H1 (cell line): ENCODE data around the gene SETD9. TPM values are rescaled to one million over a fixed set of nuclear protein-coding genes. Genes with fewer than 3 reads are reported as not detected.

Experiments used
- BACH1 ChIP-seq: IDR thresholded peaks from 2 replicates; pipeline ENCODE4 v1.6.1; 2012; ENCODE audit warnings: low read length, improper control_type of control experiment
- BRCA1 ChIP-seq: IDR thresholded peaks from 2 replicates; pipeline ENCODE4 v1.6.1; 2012; ENCODE audit warnings: low read depth, low read length, improper control_type of control experiment
- CHD1 ChIP-seq: IDR thresholded peaks from 2 replicates; pipeline ENCODE4 v1.6.1; 2012; ENCODE audit warnings: low read depth, low read length, improper control_type of control experiment
- CTCF ChIP-seq, 3 experiments: IDR thresholded peaks; 1 replicate in 2 of 3; 2 replicates in 1 of 3; pipeline versions ENCODE4 v1.5.1 to v1.6.1; 2011; ENCODE audit warnings: low read length in 3 of 3, mild to moderate bottlenecking in 3 of 3, inconsistent platforms in 2 of 3, low read depth in 1 of 3, moderate library complexity in 1 of 3; ENCODE audit not compliant: insufficient read depth in 1 of 3; ENCODE audit errors: control extremely low read depth in 1 of 3
- EP300 ChIP-seq, 2 experiments: IDR thresholded peaks; 1 replicate in 1 of 2; 2 replicates in 1 of 2; pipeline ENCODE4 v1.6.1; 2011 to 2012; ENCODE audit warnings: low read depth in 2 of 2, low read length in 2 of 2, mild to moderate bottlenecking in 2 of 2, borderline replicate concordance in 1 of 2, inconsistent platforms in 1 of 2, moderate library complexity in 1 of 2
- FOSL1 ChIP-seq: IDR thresholded peaks from 2 replicates; pipeline ENCODE4 v1.6.1; 2011; ENCODE audit warnings: mild to moderate bottlenecking, low read depth, low read length, moderate library complexity; ENCODE audit not compliant: insufficient read depth
- GABPA ChIP-seq: IDR thresholded peaks from 2 replicates; pipeline ENCODE4 v1.6.1; 2011; ENCODE audit warnings: mild to moderate bottlenecking, low read length, moderate library complexity, borderline replicate concordance; ENCODE audit not compliant: insufficient read depth
- JUN ChIP-seq: IDR thresholded peaks from 2 replicates; pipeline ENCODE4 v1.6.1; 2011; ENCODE audit warnings: low read depth, mild to moderate bottlenecking, improper control_type of control experiment, low read length
- JUND ChIP-seq: IDR thresholded peaks from 2 replicates; pipeline ENCODE4 v1.6.1; 2011; ENCODE audit warnings: mild to moderate bottlenecking, improper control_type of control experiment, low read length
- KDM1A ChIP-seq: fragments of 200-600, 300-600 bp; sonication (generic); IDR thresholded peaks from 2 replicates; pipeline ENCODE4 v1.7.1; 2016; ENCODE audit warnings: mild to moderate bottlenecking, low read length, borderline replicate concordance
- NANOG ChIP-seq: IDR thresholded peaks from 2 replicates; pipeline ENCODE4 v1.6.1; 2011; ENCODE audit warnings: low read length, low read depth, mild to moderate bottlenecking, inconsistent platforms; ENCODE audit not compliant: insufficient read depth, poor library complexity, severe bottlenecking
- POU5F1 ChIP-seq: IDR thresholded peaks from 2 replicates; pipeline ENCODE4 v1.6.1; 2011; ENCODE audit warnings: low read depth, mild to moderate bottlenecking, low read length, moderate library complexity
- RNF2 ChIP-seq: fragments of 200-900, 300-1000 bp; sonication (generic); IDR thresholded peaks from 2 replicates; pipeline ENCODE4 v1.7.1; 2016; ENCODE audit warnings: borderline replicate concordance, low read depth, mild to moderate bottlenecking, antibody characterized with exemption, low read length; ENCODE audit not compliant: poor library complexity, severe bottlenecking; ENCODE audit errors: missing control alignments
- SIN3A ChIP-seq, 2 experiments: IDR thresholded peaks in 1 of 2; conservative IDR thresholded peaks in 1 of 2; 2 replicates each; pipeline ENCODE4 v1.6.1; 2011 to 2012; ENCODE audit warnings: low read length in 2 of 2, improper control_type of control experiment in 1 of 2, low read depth in 1 of 2, mild to moderate bottlenecking in 1 of 2
- SP4 ChIP-seq: IDR thresholded peaks from 2 replicates; pipeline ENCODE4 v1.6.1; 2012; ENCODE audit warnings: low read length, inconsistent platforms
- TAF1 ChIP-seq: IDR thresholded peaks from 2 replicates; pipeline ENCODE4 v1.6.1; 2011; ENCODE audit warnings: mild to moderate bottlenecking, low read depth, low read length
- TAF7 ChIP-seq: optimal IDR thresholded peaks from 2 replicates; pipeline ENCODE3; 2011; ENCODE audit warnings: low read depth, mild to moderate bottlenecking, inconsistent platforms, low read length, moderate library complexity, borderline replicate concordance
- TBP ChIP-seq: IDR thresholded peaks from 2 replicates; pipeline ENCODE4 v1.6.1; 2011; ENCODE audit warnings: low read depth, low read length, improper control_type of control experiment
- TCF12 ChIP-seq: IDR thresholded peaks from 2 replicates; pipeline ENCODE4 v1.6.1; 2011; ENCODE audit warnings: low read depth, mild to moderate bottlenecking, low read length
- YY1 ChIP-seq: IDR thresholded peaks from 2 replicates; pipeline ENCODE4 v1.6.1; 2011; ENCODE audit warnings: low read depth, mild to moderate bottlenecking, low read length
- polyA plus RNA-seq, 7 experiments: library from polyadenylated mRNA; depleted of rRNA in 3 of 7; stranded (reverse) in 5 of 7; unstranded in 2 of 7; fragments of >200 nt in 5 of 7; fragments of 200-250 nt in 2 of 7; gene quantifications; 1 replicate in 5 of 7; 2 replicates in 1 of 7; 4 replicates in 1 of 7; pipeline versions ENCODE4 v1.2.1 to v1.2.3, GENCODE V29; 2011 to 2013; ENCODE audit warnings: missing spikeins in 2 of 7, mixed read lengths in 2 of 7
- total RNA-seq: library from RNA; stranded (reverse); fragmentation: NEBNext Ultra II Directional; extraction: Animal tissue kit (Norgen Biotek cat#: 25700); gene quantifications from 2 replicates; pipeline ENCODE4 v1.2.1, GENCODE V29; 2021

The SETD9 gene
- total and polyA plus RNA-seq, 2 of the 8 experiments (the other 6 are each of a cell fraction or from before 2014, with no cell fraction given), result 4.5 to 11.9 TPM

GRCh38 chr5:56951946-56952691 lies 42.7 kb downstream of the SETD9 start, which contains the start of gene MIER3 (continued):
- no peak for TF ChIP-seq CHD1
- TF ChIP-seq POU5F1, result no peak
- TF ChIP-seq EP300 (IDR thresholded peaks at IDR 0.05; ENCODE audit: borderline replicate concordance in 1 of 2, low read depth in 2 of 2, low read length in 2 of 2), result no peak
- TF ChIP-seq BRCA1, result no peak
- TF ChIP-seq JUND, result no peak
- TF ChIP-seq BACH1, result peak; percentile 31; the same call in 1 of the 2 replicates
- TF ChIP-seq TCF12, result no peak
- peak; percentile 91 for TF ChIP-seq YY1
- no peak for TF ChIP-seq FOSL1
- peak; percentile 31; the same call in 1 of the 2 replicates for TF ChIP-seq TBP
- TF ChIP-seq SIN3A (conservative IDR thresholded peaks at IDR 0.05 in 1 of 2, IDR thresholded peaks at IDR 0.05 in 1 of 2; ENCODE audit: low read depth in 1 of 2, low read length in 2 of 2), result 0 out of 4 replicates have a peak, but pooled peaks of 1 of the 2 experiments have one; percentile 44
- no peak for TF ChIP-seq RNF2
- TF ChIP-seq JUN, result no peak
- no peak for TF ChIP-seq GABPA
- TF ChIP-seq SP4, result no peak
- no peak for TF ChIP-seq NANOG
- TF ChIP-seq TAF7, result peak; percentile 38
- TF ChIP-seq CTCF (IDR thresholded peaks at IDR 0.05; ENCODE audit: control extremely low read depth in 1 of 3, insufficient read depth in 1 of 3, low read depth in 1 of 3, low read length in 3 of 3), result no peak
- no peak for TF ChIP-seq KDM1A
- TF ChIP-seq TAF1, result peak; percentile 73
